Measurements from ENCODE around the gene NNMT. TPM values are rescaled to one million over a fixed set of nuclear protein-coding genes. Genes with fewer than 3 reads are reported as not detected.

Gene NNMT
- total and polyA plus RNA-seq, 2 donors (not counting 3 experiments of a cell fraction or from before 2014, with no cell fraction given), result 330 to 454 TPM

DNA sequence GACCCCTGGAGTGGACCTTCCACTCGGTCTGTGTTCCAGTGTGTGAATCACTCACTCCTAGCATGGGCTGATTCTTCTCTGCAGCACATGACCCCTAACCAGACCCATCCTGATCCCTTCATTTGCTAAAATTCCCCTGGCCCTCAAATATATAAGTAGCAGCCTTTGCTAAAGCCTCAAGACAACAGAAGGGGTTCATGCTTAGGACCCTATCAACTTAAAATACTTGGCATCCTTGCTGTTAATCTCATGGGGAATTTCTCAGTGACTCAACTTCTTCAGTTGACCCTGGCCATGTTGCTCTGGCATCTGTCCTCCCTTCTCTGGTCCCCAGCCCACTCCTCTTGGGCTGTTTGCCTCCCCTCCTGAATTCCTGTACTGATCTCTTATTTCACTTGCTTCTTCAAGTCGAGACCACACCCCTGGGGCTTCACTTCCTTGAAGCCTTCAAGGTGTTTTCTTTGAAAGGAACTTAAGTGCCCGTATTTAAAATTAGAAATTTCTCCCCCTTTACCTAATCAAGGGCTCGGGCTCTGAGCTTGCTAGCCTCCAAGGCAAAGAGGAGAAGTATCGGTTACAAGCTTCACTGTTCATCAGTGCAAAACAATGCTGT, 23.6 kb downstream of the NNMT start:
- H3K36me3 ChIP-seq (ENCODE audit: control insufficient read depth in 2 of 2, extremely low read depth in 1 of 2, insufficient read depth in 2 of 2, low read length in 2 of 2), result peaks cover 0 to 2% of the 10 kb centered on the region in 2 experiments
- no peak for TF ChIP-seq FOS (IDR thresholded peaks at IDR 0.05; ENCODE audit: borderline replicate concordance, insufficient read depth, low read length)
- no peak for TF ChIP-seq JUN (IDR thresholded peaks at IDR 0.05; ENCODE audit: borderline replicate concordance, insufficient read depth, insufficient read length, low read depth)
- TF ChIP-seq, protein P1, sequence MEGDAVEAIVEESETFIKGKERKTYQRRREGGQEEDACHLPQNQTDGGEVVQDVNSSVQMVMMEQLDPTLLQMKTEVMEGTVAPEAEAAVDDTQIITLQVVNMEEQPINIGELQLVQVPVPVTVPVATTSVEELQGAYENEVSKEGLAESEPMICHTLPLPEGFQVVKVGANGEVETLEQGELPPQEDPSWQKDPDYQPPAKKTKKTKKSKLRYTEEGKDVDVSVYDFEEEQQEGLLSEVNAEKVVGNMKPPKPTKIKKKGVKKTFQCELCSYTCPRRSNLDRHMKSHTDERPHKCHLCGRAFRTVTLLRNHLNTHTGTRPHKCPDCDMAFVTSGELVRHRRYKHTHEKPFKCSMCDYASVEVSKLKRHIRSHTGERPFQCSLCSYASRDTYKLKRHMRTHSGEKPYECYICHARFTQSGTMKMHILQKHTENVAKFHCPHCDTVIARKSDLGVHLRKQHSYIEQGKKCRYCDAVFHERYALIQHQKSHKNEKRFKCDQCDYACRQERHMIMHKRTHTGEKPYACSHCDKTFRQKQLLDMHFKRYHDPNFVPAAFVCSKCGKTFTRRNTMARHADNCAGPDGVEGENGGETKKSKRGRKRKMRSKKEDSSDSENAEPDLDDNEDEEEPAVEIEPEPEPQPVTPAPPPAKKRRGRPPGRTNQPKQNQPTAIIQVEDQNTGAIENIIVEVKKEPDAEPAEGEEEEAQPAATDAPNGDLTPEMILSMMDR (IDR thresholded peaks at IDR 0.05; ENCODE audit: extremely low read depth in 1 of 2, insufficient read depth in 1 of 2, low read depth in 1 of 2, low read length in 2 of 2), result no peak
- no peak for TF ChIP-seq POLR2AphosphoS5 (IDR thresholded peaks at IDR 0.05; ENCODE audit: insufficient read depth, low read depth, low read length)
- TF ChIP-seq POLR2A (IDR thresholded peaks at IDR 0.05; ENCODE audit: low read depth, low read length), result no peak
- TF ChIP-seq, protein P2, sequence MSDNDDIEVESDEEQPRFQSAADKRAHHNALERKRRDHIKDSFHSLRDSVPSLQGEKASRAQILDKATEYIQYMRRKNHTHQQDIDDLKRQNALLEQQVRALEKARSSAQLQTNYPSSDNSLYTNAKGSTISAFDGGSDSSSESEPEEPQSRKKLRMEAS (IDR thresholded peaks at IDR 0.05; ENCODE audit: insufficient read depth, insufficient read length), result no peak
- no peak for TF ChIP-seq MYC (IDR thresholded peaks at IDR 0.05; ENCODE audit: low read depth, low read length)
- TF ChIP-seq GATA2 (IDR thresholded peaks at IDR 0.05; ENCODE audit: insufficient read depth, insufficient read length, low read depth, low read length), result no peak
- TF ChIP-seq EZH2 (IDR thresholded peaks at IDR 0.05; ENCODE audit: borderline replicate concordance, low read depth, low read length, severe bottlenecking), result no peak
- ChIA-PET CTCF (interaction anchor here (1.0 to 4.5 kb wide), 2 partner anchors 21 to 39 kb away, joined by 3 to 24 read pairs; no protein-coding TSS in a partner anchor), POLR2A (no interaction called here)
- no peak overlapping the region for H3K27ac ChIP-seq (ENCODE audit: insufficient read depth, low read depth, low read length)
- H3K79me2 ChIP-seq (ENCODE audit: control insufficient read depth, insufficient read depth, low read length), result no peaks in the 10 kb centered on the region
- dilution Hi-C loops (cut with MboI; ENCODE audit: extremely low pct_ligation_motif_present, low sequenced_read_pairs), result no loop called here
- no peaks in the 10 kb centered on the region for H3K9me3 ChIP-seq (replicated peaks; ENCODE audit: control insufficient read depth, insufficient read depth, low read length)
- no peak for FAIRE-seq
- no peaks in the 10 kb centered on the region for H4K20me1 ChIP-seq (replicated peaks; ENCODE audit: control insufficient read depth, extremely low read depth, insufficient read depth, low read length)
- no peaks in the 10 kb centered on the region for H3K9me1 ChIP-seq (replicated peaks; ENCODE audit: control insufficient read depth, extremely low read depth, insufficient read depth, low read length)
- no peaks in the 10 kb centered on the region for H3K27me3 ChIP-seq (ENCODE audit: control insufficient read depth in 2 of 2, insufficient read depth in 2 of 2, low read length in 2 of 2)
- no peak for DNase-seq (ENCODE audit: low read depth, low spot score)
- no peak overlapping the region for H3K9ac ChIP-seq (replicated peaks; ENCODE audit: extremely low read depth, insufficient read depth, low read length)
- H2AFZ ChIP-seq (ENCODE audit: low read depth, low read length), result no peak overlapping the region
- intact Hi-C loops (cut with micrococcal nuclease), result no loop called here
- peaks cover 26% of the 10 kb centered on the region for H3K4me1 ChIP-seq (ENCODE audit: control insufficient read depth, extremely low read depth, insufficient read depth, low read length)
- no peak overlapping the region for H3K4me3 ChIP-seq (replicated peaks in 1 of 3; ENCODE audit: insufficient read depth in 1 of 3, low read depth in 1 of 3, low read length in 3 of 3)
- H3K4me2 ChIP-seq (ENCODE audit: insufficient read depth, low read length), result no peak overlapping the region
- no TSS peak for BruUV-seq (replicated peaks)

All from endothelial cell of umbilical vein (primary cell).